PC-9 (cell line): ENCODE results near the gene HOXB6.

Experiments
- CTCF ChIP-seq: fragments of 200-600 bp; sonication (generic); conservative IDR thresholded peaks from 2 replicates; pipeline ENCODE4 v1.6.1; 2017; ENCODE audit warnings: mixed run types, antibody characterized with exemption, mild to moderate bottlenecking, moderate library complexity
- EZH2 ChIP-seq: fragments of 200-600 bp; sonication (generic); IDR thresholded peaks from 2 replicates; pipeline ENCODE4 v1.8.0; 2017; ENCODE audit warnings: antibody characterized with exemption, low read depth

- TF ChIP-seq CTCF, result no peak
- no peak for TF ChIP-seq EZH2
These were observed 29.9 kb upstream of the HOXB6 start for GRCh38 chr17:48634493-48635208.
